ENCODE results near the gene ATP6V1G2.

Gene ATP6V1G2

GRCh38 chr6:31528821-31529328 lies 17.5 kb downstream of the ATP6V1G2 start, which contains the start of gene MCCD1 (continued):
- no peak for TF ChIP-seq ZNF449 (tag by site-specific recombination; IDR thresholded peaks at IDR 0.05)
- no peak; the same call in 1 of the 2 replicates for TF ChIP-seq ZFHX2 (tag by site-specific recombination; conservative IDR thresholded peaks at IDR 0.05)
- no peak for TF ChIP-seq ZXDB (tag by site-specific recombination; IDR thresholded peaks at IDR 0.05)
- TF ChIP-seq IKZF3 (tag by site-specific recombination; IDR thresholded peaks at IDR 0.05) = peak; percentile 63
- peak; percentile 93 for TF ChIP-seq ZNF423 (tag by site-specific recombination; IDR thresholded peaks at IDR 0.05)
- TF ChIP-seq ZSCAN23 (tag by site-specific recombination; IDR thresholded peaks at IDR 0.05) = no peak
- peak; percentile 50; the same call in 1 of the 2 replicates for TF ChIP-seq PRDM10 (tag by site-specific recombination; IDR thresholded peaks at IDR 0.05)
- TF ChIP-seq SCRT2 (tag by site-specific recombination; IDR thresholded peaks at IDR 0.05) = 0 out of 2 replicates have a peak, but pooled peaks have one; percentile 46
- no peak for TF ChIP-seq TSHZ1 (tag by site-specific recombination; IDR thresholded peaks at IDR 0.05; ENCODE audit: borderline replicate concordance)
- 0 out of 2 replicates have a peak, but pooled peaks have one; percentile 17 for TF ChIP-seq ZNF585B (tag by site-specific recombination; IDR thresholded peaks at IDR 0.05)
- TF ChIP-seq ZBTB10 (tag by site-specific recombination; IDR thresholded peaks at IDR 0.05) = 0 out of 2 replicates have a peak, but pooled peaks have one; percentile 40
- TF ChIP-seq ZNF600 (tag by site-specific recombination; IDR thresholded peaks at IDR 0.05) = peak; percentile 16; the same call in 1 of the 2 replicates
- no peak for TF ChIP-seq PRDM2 (tag by site-specific recombination; IDR thresholded peaks at IDR 0.05; ENCODE audit: borderline replicate concordance)
- TF ChIP-seq ZNF341 (tag by site-specific recombination; IDR thresholded peaks at IDR 0.05; ENCODE audit: low read depth) = peak; percentile 8; the same call in 1 of the 2 replicates
- TF ChIP-seq BCL11A (tag by site-specific recombination; IDR thresholded peaks at IDR 0.05; ENCODE audit: low read depth) = no peak
- TF ChIP-seq ZBTB26 (tag by site-specific recombination; optimal IDR thresholded peaks at IDR 0.05) = peak; percentile 13
- TF ChIP-seq ZBTB7A (tag by site-specific recombination; IDR thresholded peaks at IDR 0.05; ENCODE audit: low read depth) = 0 out of 2 replicates have a peak, but pooled peaks have one; percentile 17

Data from HEK293 (cell line).